HCT116 (cell line): ENCODE measurements around the gene MRPL42.

Experiments
- CTCF ChIP-seq, 3 experiments: fragments of 200-600 bp in 1 of 3; sonication (generic) in 1 of 3; IDR thresholded peaks in 2 of 3; conservative IDR thresholded peaks in 1 of 3; 2 replicates each; pipeline ENCODE4 v1.5.1; 2012 to 2017; ENCODE audit warnings: low read depth in 2 of 3, low read length in 2 of 3, antibody characterized with exemption in 1 of 3, borderline replicate concordance in 1 of 3, control low read depth in 1 of 3, mild to moderate bottlenecking in 1 of 3, mixed read lengths in 1 of 3, mixed run types in 1 of 3, moderate library complexity in 1 of 3; ENCODE audit not compliant: insufficient read depth in 1 of 3
- ELF1 ChIP-seq: IDR thresholded peaks from 2 replicates; pipeline ENCODE4 v1.6.1; 2012; ENCODE audit warnings: low read depth, borderline replicate concordance
- EZH2 ChIP-seq: fragments of 200-600 bp; sonication (generic); IDR thresholded peaks from 2 replicates; pipeline ENCODE4 v1.6.1; 2017; ENCODE audit warnings: antibody characterized with exemption, mixed run types
- FOSL1 ChIP-seq: IDR thresholded peaks from 2 replicates; pipeline ENCODE4 v1.6.1; 2012; ENCODE audit warnings: low read depth
- POLR2A ChIP-seq: IDR thresholded peaks from 2 replicates; pipeline ENCODE4 v1.7.0; 2011; ENCODE audit warnings: borderline replicate concordance; ENCODE audit not compliant: insufficient read depth, insufficient read length; ENCODE audit errors: extremely low read depth
- POLR2AphosphoS5 ChIP-seq: IDR thresholded peaks from 2 replicates; pipeline ENCODE4 v1.6.1; 2011; ENCODE audit warnings: mild to moderate bottlenecking, low read depth, low read length, moderate library complexity
- REST ChIP-seq: IDR thresholded peaks from 2 replicates; pipeline ENCODE4 v1.6.1; 2012; ENCODE audit warnings: low read depth

GRCh38 chr12:93541578-93542225, 74.4 kb downstream of the MRPL42 start:
- no peak for TF ChIP-seq CTCF (IDR thresholded peaks at IDR 0.05 in 2 of 3, conservative IDR thresholded peaks at IDR 0.05 in 1 of 3; ENCODE audit: borderline replicate concordance in 1 of 3, insufficient read depth in 1 of 3, low read depth in 2 of 3, low read length in 2 of 3)
- no peak for TF ChIP-seq POLR2A
- no peak for TF ChIP-seq ELF1
- no peak for TF ChIP-seq REST
- TF ChIP-seq FOSL1, result no peak
- no peak for TF ChIP-seq POLR2AphosphoS5
- no peak for TF ChIP-seq EZH2
